H9 (cell line): ENCODE measurements around the gene PNPLA8. TPM values are rescaled to one million over a fixed set of nuclear protein-coding genes. Genes with fewer than 3 reads are reported as not detected.

Experiments
- DNase-seq: peaks from one replicate; pipeline ENCODE4 v3.0.0-alpha.2; 2017
- H2AFZ ChIP-seq: one replicate; pipeline ENCODE4 v1.6.1; 2013; ENCODE audit warnings: mild to moderate bottlenecking, low read length, control low read depth, moderate library complexity
- H2AK5ac ChIP-seq: 2 replicates; pipeline ENCODE4 v1.6.1; 2013; ENCODE audit warnings: low read length, control low read depth, mixed read lengths; ENCODE audit not compliant: insufficient read length
- H2BK120ac ChIP-seq: one replicate; pipeline ENCODE4 v1.6.1; 2013; ENCODE audit warnings: low read depth, mild to moderate bottlenecking, low read length, control low read depth, inconsistent platforms; ENCODE audit not compliant: poor library complexity, severe bottlenecking
- H2BK12ac ChIP-seq: 2 replicates; pipeline ENCODE4 v1.6.1; 2013; ENCODE audit warnings: low read length, control low read depth, mixed read lengths, low read depth; ENCODE audit not compliant: insufficient read length
- H2BK15ac ChIP-seq: 2 replicates; pipeline ENCODE4 v1.6.1; 2013; ENCODE audit warnings: low read depth, low read length, control low read depth
- H2BK20ac ChIP-seq: one replicate; pipeline ENCODE4 v1.6.1; 2013; ENCODE audit warnings: low read depth, mild to moderate bottlenecking, low read length, control low read depth, inconsistent platforms; ENCODE audit not compliant: poor library complexity, severe bottlenecking
- H2BK5ac ChIP-seq: 2 replicates; pipeline ENCODE4 v1.6.1; 2013; ENCODE audit warnings: low read length, control low read depth, mixed read lengths; ENCODE audit not compliant: insufficient read length
- H3K14ac ChIP-seq: 2 replicates; pipeline ENCODE4 v1.6.1; 2013; ENCODE audit warnings: low read length, control low read depth; ENCODE audit not compliant: insufficient read depth
- H3K18ac ChIP-seq: 2 replicates; pipeline ENCODE4 v1.6.1; 2013; ENCODE audit warnings: low read depth, mild to moderate bottlenecking, mixed read lengths, low read length, control low read depth; ENCODE audit not compliant: insufficient read length
- H3K23ac ChIP-seq: 2 replicates; pipeline ENCODE4 v1.6.1; 2013; ENCODE audit warnings: low read length, control low read depth, mixed read lengths, low read depth; ENCODE audit not compliant: insufficient read length
- H3K23me2 ChIP-seq: 2 replicates; pipeline ENCODE4 v1.6.1; 2013; ENCODE audit warnings: low read depth, mild to moderate bottlenecking, mixed read lengths, low read length, control low read depth; ENCODE audit not compliant: insufficient read length, poor library complexity, severe bottlenecking
- H3K27ac ChIP-seq: 2 replicates; pipeline ENCODE4 v1.5.1; 2013; ENCODE audit warnings: low read length, control low read depth, mixed read lengths, low read depth; ENCODE audit not compliant: insufficient read length
- H3K27me3 ChIP-seq: 2 replicates; pipeline ENCODE4 v1.6.1; 2013; ENCODE audit warnings: low read length, control low read depth, inconsistent platforms; ENCODE audit not compliant: insufficient read depth
- H3K4ac ChIP-seq: 2 replicates; pipeline ENCODE4 v1.6.1; 2013; ENCODE audit warnings: low read depth, mild to moderate bottlenecking, control low read depth, inconsistent platforms, low read length, moderate library complexity
- H3K4me1 ChIP-seq: 2 replicates; pipeline ENCODE4 v1.6.1; 2013; ENCODE audit warnings: low read length, control low read depth, inconsistent platforms; ENCODE audit not compliant: insufficient read depth
- H3K4me2 ChIP-seq: 2 replicates; pipeline ENCODE4 v1.6.1; 2013; ENCODE audit warnings: low read length, control low read depth, mixed read lengths; ENCODE audit not compliant: insufficient read length, insufficient read depth
- H3K56ac ChIP-seq: 2 replicates; pipeline ENCODE4 v1.6.1; 2013; ENCODE audit warnings: low read depth, mild to moderate bottlenecking, mixed read lengths, low read length, control low read depth; ENCODE audit not compliant: insufficient read length
- H3K79me1 ChIP-seq: 2 replicates; pipeline ENCODE4 v1.6.1; 2013; ENCODE audit warnings: low read depth, mild to moderate bottlenecking, moderate library complexity, low read length, control low read depth, inconsistent platforms; ENCODE audit not compliant: insufficient read depth, poor library complexity, severe bottlenecking
- H3K79me2 ChIP-seq: 2 replicates; pipeline ENCODE4 v1.6.1; 2013; ENCODE audit warnings: low read length, control low read depth, inconsistent platforms; ENCODE audit not compliant: insufficient read depth
- H3K9ac ChIP-seq: 2 replicates; pipeline ENCODE4 v1.6.1; 2013; ENCODE audit warnings: low read length, control low read depth, mixed read lengths; ENCODE audit not compliant: insufficient read length; ENCODE audit errors: extremely low read depth
- H3K9me3 ChIP-seq: one replicate; pipeline ENCODE4 v1.6.1; 2013; ENCODE audit warnings: low read depth, low read length, inconsistent platforms; ENCODE audit not compliant: control insufficient read depth
- H3T11ph ChIP-seq: one replicate; pipeline ENCODE4 v1.6.1; 2013; ENCODE audit warnings: mild to moderate bottlenecking, low read length, control low read depth, inconsistent platforms
- H4K20me1 ChIP-seq: one replicate; pipeline ENCODE4 v1.6.1; 2013; ENCODE audit not compliant: control insufficient read depth, insufficient read length, insufficient read depth
- H4K5ac ChIP-seq: 2 replicates; pipeline ENCODE4 v1.6.1; 2013; ENCODE audit warnings: low read depth, mild to moderate bottlenecking, mixed read lengths, low read length, control low read depth; ENCODE audit not compliant: insufficient read length
- H4K8ac ChIP-seq: replicated peaks from 2 replicates; pipeline ENCODE4 v1.6.1; 2013; ENCODE audit warnings: low read length, control low read depth, mixed read lengths, low read depth; ENCODE audit not compliant: insufficient read length
- H4K91ac ChIP-seq: 2 replicates; pipeline ENCODE4 v1.6.1; 2013; ENCODE audit warnings: low read depth, mild to moderate bottlenecking, moderate library complexity, mixed read lengths, low read length, control low read depth; ENCODE audit not compliant: insufficient read length
- H3K27ac Mint-ChIP-seq, 3 experiments: 2 replicates in 2 of 3; 3 replicates in 1 of 3; pipeline ENCODE4 v1.8.0; 2020 to 2021; ENCODE audit warnings: mixed read lengths in 3 of 3, mild to moderate bottlenecking in 1 of 3, moderate library complexity in 1 of 3
- H3K27me3 Mint-ChIP-seq: 2 replicates; pipeline ENCODE4 v1.8.0; 2021; ENCODE audit warnings: low read depth, mild to moderate bottlenecking, moderate library complexity, mixed read lengths
- H3K36me3 Mint-ChIP-seq, 3 experiments: 2 replicates in 2 of 3; 3 replicates in 1 of 3; pipeline ENCODE4 v1.8.0; 2020 to 2021; ENCODE audit warnings: low read depth in 3 of 3, mixed read lengths in 3 of 3; ENCODE audit not compliant: insufficient read depth in 1 of 3
- H3K4me1 Mint-ChIP-seq, 2 experiments: 2 replicates each; pipeline ENCODE4 v1.8.0; 2020; ENCODE audit warnings: mixed read lengths in 2 of 2
- H3K4me3 Mint-ChIP-seq, 2 experiments: 2 replicates in 1 of 2; 3 replicates in 1 of 2; pipeline ENCODE4 v1.8.0; 2020 to 2021; ENCODE audit warnings: mild to moderate bottlenecking in 2 of 2, mixed read lengths in 2 of 2, moderate library complexity in 1 of 2
- H3K9me3 Mint-ChIP-seq, 2 experiments: 2 replicates in 1 of 2; 3 replicates in 1 of 2; pipeline ENCODE4 v1.8.0; 2020; ENCODE audit warnings: mild to moderate bottlenecking in 2 of 2, mixed read lengths in 2 of 2, moderate library complexity in 1 of 2
- WGBS: extraction: QIAGEN DNeasy Blood & Tissue Kit; methylation state at CpG from one replicate; pipeline ENCODE4 v1.1.7; 2013; ENCODE audit warnings: missing lambda C conversion rate, low lambda C conversion rate, mixed read lengths; ENCODE audit not compliant: insufficient read length; ENCODE audit errors: extremely low coverage; 5-methylcytosine and 5-hydroxymethylcytosine counted together
- total RNA-seq: library from RNA; stranded (reverse); gene quantifications from 2 replicates; pipeline ENCODE4 v1.2.1, GENCODE V29; 2021
- TF ChIP-seq, protein P1 (sequence below): fragments of 200-600 bp; sonication (generic); conservative IDR thresholded peaks from 3 replicates; pipeline ENCODE4 v1.8.0; 2021; ENCODE audit warnings: antibody characterized with exemption, mild to moderate bottlenecking

The PNPLA8 gene
- total RNA-seq, 1 experiment from 2014 or later = 11.7 TPM

GRCh38 chr7:108517951-108518350, 8.0 kb downstream of the PNPLA8 start:
- no peak overlapping the region for H3K9ac ChIP-seq
- no peak overlapping the region for H3K14ac ChIP-seq
- H4K91ac ChIP-seq = no peak overlapping the region
- H2BK12ac ChIP-seq = no peak overlapping the region
- H3K23ac ChIP-seq = no peak overlapping the region
- H2BK15ac ChIP-seq = no peak overlapping the region
- no peak overlapping the region for H3K4me2 ChIP-seq
- no peak overlapping the region; a peak in 1 of 7 replicates for H3K27ac Mint-ChIP-seq
- TF ChIP-seq, protein P1, sequence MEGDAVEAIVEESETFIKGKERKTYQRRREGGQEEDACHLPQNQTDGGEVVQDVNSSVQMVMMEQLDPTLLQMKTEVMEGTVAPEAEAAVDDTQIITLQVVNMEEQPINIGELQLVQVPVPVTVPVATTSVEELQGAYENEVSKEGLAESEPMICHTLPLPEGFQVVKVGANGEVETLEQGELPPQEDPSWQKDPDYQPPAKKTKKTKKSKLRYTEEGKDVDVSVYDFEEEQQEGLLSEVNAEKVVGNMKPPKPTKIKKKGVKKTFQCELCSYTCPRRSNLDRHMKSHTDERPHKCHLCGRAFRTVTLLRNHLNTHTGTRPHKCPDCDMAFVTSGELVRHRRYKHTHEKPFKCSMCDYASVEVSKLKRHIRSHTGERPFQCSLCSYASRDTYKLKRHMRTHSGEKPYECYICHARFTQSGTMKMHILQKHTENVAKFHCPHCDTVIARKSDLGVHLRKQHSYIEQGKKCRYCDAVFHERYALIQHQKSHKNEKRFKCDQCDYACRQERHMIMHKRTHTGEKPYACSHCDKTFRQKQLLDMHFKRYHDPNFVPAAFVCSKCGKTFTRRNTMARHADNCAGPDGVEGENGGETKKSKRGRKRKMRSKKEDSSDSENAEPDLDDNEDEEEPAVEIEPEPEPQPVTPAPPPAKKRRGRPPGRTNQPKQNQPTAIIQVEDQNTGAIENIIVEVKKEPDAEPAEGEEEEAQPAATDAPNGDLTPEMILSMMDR = no peak
- no peaks in the 10 kb centered on the region for H3K27me3 ChIP-seq
- 0 out of 2 replicates have a peak, but pooled peaks cover 4% of the 10 kb centered on the region for H3K4me1 ChIP-seq
- peaks cover 0 to 2% of the 10 kb centered on the region in 2 experiments; a peak in 1 of 5 replicates for H3K9me3 Mint-ChIP-seq
- H3K4me3 Mint-ChIP-seq = no peak overlapping the region
- H4K20me1 ChIP-seq = no peaks in the 10 kb centered on the region
- H3K56ac ChIP-seq = no peak overlapping the region
- WGBS = no CpG with 5 or more reads among the region's 3 CpGs
- H3K79me1 ChIP-seq = no peaks in the 10 kb centered on the region
- no peak overlapping the region for H3K4ac ChIP-seq
- no peak overlapping the region for H2BK20ac ChIP-seq
- H3K27ac ChIP-seq = no peak overlapping the region
- peaks cover 6 to 29% (median 27%) of the 10 kb centered on the region in 3 experiments; a peak in 6 of 7 replicates for H3K36me3 Mint-ChIP-seq
- no peaks in the 10 kb centered on the region for H3K23me2 ChIP-seq
- no peak overlapping the region for H3T11ph ChIP-seq
- H3K27me3 Mint-ChIP-seq = no peaks in the 10 kb centered on the region
- H3K9me3 ChIP-seq = no peaks in the 10 kb centered on the region
- DNase-seq = no peak
- no peak overlapping the region for H2AFZ ChIP-seq
- H4K8ac ChIP-seq = no peak overlapping the region
- H3K79me2 ChIP-seq = 0 out of 2 replicates have a peak, but pooled peaks cover 2% of the 10 kb centered on the region
- H2BK120ac ChIP-seq = no peak overlapping the region
- no peak overlapping the region for H2BK5ac ChIP-seq
- no peak overlapping the region for H3K18ac ChIP-seq
- no peak overlapping the region for H4K5ac ChIP-seq
- peaks cover 20 to 34% of the 10 kb centered on the region in 2 experiments for H3K4me1 Mint-ChIP-seq
- no peak overlapping the region for H2AK5ac ChIP-seq
